ENCODE results near the gene PRMT7. TPM values are rescaled to one million over a fixed set of nuclear protein-coding genes. Genes with fewer than 3 reads are reported as not detected.

PRMT7 gene
- total and polyA plus RNA-seq, 2 of the 8 experiments (the other 6 are each of a cell fraction or from before 2014, with no cell fraction given) = 48.2 to 49.3 TPM

GRCh38 chr16:68273896-68274295 is 36.9 kb upstream of the PRMT7 start (continued):
- no peak for TF ChIP-seq CHD7 (IDR thresholded peaks at IDR 0.05; ENCODE audit: insufficient replicate concordance, low read length)
- no peak for TF ChIP-seq CTBP2 (IDR thresholded peaks at IDR 0.05; ENCODE audit: borderline replicate concordance, insufficient read depth, insufficient read length, low read length)
- no peak for TF ChIP-seq SP1 (IDR thresholded peaks at IDR 0.05; ENCODE audit: low read depth, low read length)
- no peak for TF ChIP-seq USF2 (IDR thresholded peaks at IDR 0.05; ENCODE audit: low read length)
- TF ChIP-seq JUND (IDR thresholded peaks at IDR 0.05; ENCODE audit: low read length) = no peak
- no peak for TF ChIP-seq MAFK (IDR thresholded peaks at IDR 0.05; ENCODE audit: low read depth, low read length)
